HEK293 (cell line): ENCODE results near the gene LGI4.

Experiments used
- CTCF ChIA-PET: fragments of 350-600 bp; formaldehyde crosslinking; extraction: SDS; loops from one replicate; lab custom pipeline; 2021; ENCODE audit warnings: antibody characterized with exemption; lab: Yijun Ruan, JAX
- POLR2A ChIA-PET: fragments of 300-600 bp; formaldehyde crosslinking; extraction: SDS; loops from one replicate; lab custom pipeline; 2020; ENCODE audit warnings: antibody characterized with exemption, inconsistent platforms; lab: Yijun Ruan, JAX
- H3K27ac ChIP-seq: fragments of 200-500 bp; sonication (Bioruptor generic); 2 replicates; pipeline ENCODE4 v1.5.1; 2014; ENCODE audit warnings: low read depth, low read length, control low read depth, inconsistent platforms; ENCODE audit errors: extremely low read depth
- H3K36me3 ChIP-seq, 2 experiments: fragments of 200-500 bp in 1 of 2; sonication (Bioruptor generic) in 1 of 2; 1 replicate in 1 of 2; 2 replicates in 1 of 2; pipeline ENCODE4 v1.5.1; 2014 to 2017; ENCODE audit warnings: inconsistent platforms in 2 of 2, low read length in 2 of 2; ENCODE audit not compliant: control insufficient read depth in 2 of 2, insufficient read depth in 1 of 2
- H3K4me1 ChIP-seq: fragments of 200-500 bp; sonication (Bioruptor generic); 2 replicates; pipeline ENCODE4 v1.5.1; 2014; ENCODE audit warnings: mild to moderate bottlenecking, low read length, inconsistent platforms; ENCODE audit not compliant: control insufficient read depth, insufficient read depth
- H3K4me3 ChIP-seq: 2 replicates; pipeline ENCODE4 v1.5.1; 2011; ENCODE audit warnings: low read depth, mild to moderate bottlenecking, control low read depth, low read length, moderate library complexity
- H3K9me3 ChIP-seq: fragments of 200-500 bp; sonication (Bioruptor generic); 2 replicates; pipeline ENCODE4 v1.5.1; 2014; ENCODE audit warnings: low read depth, low read length, inconsistent platforms; ENCODE audit not compliant: control insufficient read depth, insufficient read depth
- EGR2 ChIP-seq: fragments of 450-650 bp; formaldehyde crosslinking; IDR thresholded peaks from 2 replicates; pipeline ENCODE4 v1.5.1; 2016; ENCODE audit warnings: low read depth, missing biosample characterization, missing genetic modification characterization
- HOXA7 ChIP-seq: sonication (generic); formaldehyde crosslinking; IDR thresholded peaks from 2 replicates; pipeline ENCODE4 v1.8.1; 2022; ENCODE audit warnings: missing genetic modification reagents, borderline replicate concordance
- KLF1 ChIP-seq: fragments of 450-650 bp; formaldehyde crosslinking; IDR thresholded peaks from 2 replicates; pipeline ENCODE4 v1.5.1; 2016; ENCODE audit warnings: missing biosample characterization, missing genetic modification characterization
- SETDB1 ChIP-seq: IDR thresholded peaks from one replicate; pipeline ENCODE4 v1.6.1; 2017; ENCODE audit warnings: mild to moderate bottlenecking, low read length, moderate library complexity, mixed read lengths; ENCODE audit not compliant: insufficient read length
- WT1 ChIP-seq: fragments of 450-650 bp; formaldehyde crosslinking; IDR thresholded peaks from 2 replicates; pipeline ENCODE4 v1.5.1; 2016; ENCODE audit warnings: missing biosample characterization, missing genetic modification characterization
- YY2 ChIP-seq: fragments of 450-650 bp; formaldehyde crosslinking; IDR thresholded peaks from 2 replicates; pipeline ENCODE4 v1.5.1; 2016; ENCODE audit warnings: missing biosample characterization, missing genetic modification characterization
- ZNF112 ChIP-seq: fragments of 450-650 bp; formaldehyde crosslinking; IDR thresholded peaks from 2 replicates; pipeline ENCODE4 v1.5.0; 2017; ENCODE audit warnings: missing biosample characterization, missing genetic modification characterization
- ZNF157 ChIP-seq: fragments of 450-650 bp; formaldehyde crosslinking; IDR thresholded peaks from 2 replicates; pipeline ENCODE4 v1.5.1; 2016; ENCODE audit warnings: missing biosample characterization, missing genetic modification characterization
- ZNF2 ChIP-seq: fragments of 450-650 bp; formaldehyde crosslinking; IDR thresholded peaks from 2 replicates; pipeline ENCODE4 v1.5.1; 2016; ENCODE audit warnings: missing biosample characterization, missing genetic modification characterization
- ZNF211 ChIP-seq: fragments of 450-650 bp; formaldehyde crosslinking; IDR thresholded peaks from 2 replicates; pipeline ENCODE4 v1.5.1; 2016; ENCODE audit warnings: low read depth, missing biosample characterization, missing genetic modification characterization
- ZNF23 ChIP-seq: fragments of 450-650 bp; formaldehyde crosslinking; IDR thresholded peaks from 2 replicates; pipeline ENCODE4 v1.5.1; 2016; ENCODE audit warnings: missing biosample characterization, missing genetic modification characterization, borderline replicate concordance
- ZNF280C ChIP-seq: fragments of 450-650 bp; formaldehyde crosslinking; IDR thresholded peaks from 2 replicates; pipeline ENCODE4 v1.5.1; 2016; ENCODE audit warnings: missing biosample characterization, missing genetic modification characterization
- ZNF292 ChIP-seq: fragments of 450-650 bp; formaldehyde crosslinking; IDR thresholded peaks from 2 replicates; pipeline ENCODE4 v1.5.1; 2016; ENCODE audit warnings: low read depth, missing biosample characterization, missing genetic modification characterization, borderline replicate concordance
- ZNF433 ChIP-seq: fragments of 450-650 bp; formaldehyde crosslinking; IDR thresholded peaks from 2 replicates; pipeline ENCODE4 v1.5.1; 2016; ENCODE audit warnings: missing biosample characterization, missing genetic modification characterization, low read depth
- ZNF488 ChIP-seq: fragments of 450-650 bp; formaldehyde crosslinking; IDR thresholded peaks from 2 replicates; pipeline ENCODE4 v1.5.1; 2016; ENCODE audit warnings: missing biosample characterization, missing genetic modification characterization
- ZNF501 ChIP-seq: fragments of 450-650 bp; formaldehyde crosslinking; IDR thresholded peaks from 2 replicates; pipeline ENCODE4 v1.5.1; 2016; ENCODE audit warnings: missing biosample characterization, missing genetic modification characterization
- ZNF629 ChIP-seq: fragments of 450-650 bp; formaldehyde crosslinking; IDR thresholded peaks from 2 replicates; pipeline ENCODE4 v1.5.1; 2017; ENCODE audit warnings: missing biosample characterization, missing genetic modification characterization
- ZNF658 ChIP-seq: fragments of 450-650 bp; formaldehyde crosslinking; IDR thresholded peaks from 2 replicates; pipeline ENCODE4; 2016; ENCODE audit warnings: missing biosample characterization, missing genetic modification characterization
- ZSCAN16 ChIP-seq: fragments of 450-650 bp; formaldehyde crosslinking; IDR thresholded peaks from 2 replicates; pipeline ENCODE4 v1.5.1; 2016; ENCODE audit warnings: missing biosample characterization, missing genetic modification characterization
- TF ChIP-seq, protein P1 (sequence below): fragments of 450-650 bp; formaldehyde crosslinking; IDR thresholded peaks from 2 replicates; pipeline ENCODE4 v1.5.1; 2016; ENCODE audit warnings: missing biosample characterization, missing genetic modification characterization, low read depth
- TF ChIP-seq, protein P2 (sequence below): fragments of 450-650 bp; formaldehyde crosslinking; IDR thresholded peaks from 2 replicates; pipeline ENCODE4 v1.5.1; 2016; ENCODE audit warnings: missing biosample characterization, missing genetic modification characterization

LGI4 gene

DNA sequence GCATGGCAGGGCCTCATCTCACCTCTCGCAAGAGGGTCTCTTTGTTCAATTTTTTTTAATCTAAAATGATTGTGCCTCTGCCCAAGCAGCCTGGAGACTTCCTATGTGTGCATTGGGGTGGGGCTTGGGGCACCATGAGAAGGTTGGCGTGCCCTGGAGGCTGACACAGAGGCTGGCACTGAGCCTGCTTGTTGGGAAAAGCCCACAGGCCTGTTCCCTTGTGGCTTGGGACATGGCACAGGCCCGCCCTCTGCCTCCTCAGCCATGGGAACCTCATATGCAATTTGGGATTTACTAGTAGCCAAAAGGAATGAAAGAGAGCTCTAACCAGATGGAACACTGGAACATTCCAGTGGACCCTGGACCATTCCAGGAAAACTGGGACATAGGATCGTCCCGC is 11.3 kb downstream of the LGI4 start:
- no peak overlapping the region; the same call in 1 of the 2 replicates for H3K27ac ChIP-seq
- POLR2A ChIA-PET: interaction anchor here (1.2 to 1.3 kb wide), 2 partner anchors 17 to 22 kb away, joined by 3 to 8 read pairs; no protein-coding TSS in a partner anchor
- TF ChIP-seq YY2 (tag by site-specific recombination) (no peak), ZNF112 (tag by site-specific recombination) (no peak), ZNF23 (tag by site-specific recombination) (no peak), KLF1 (tag by site-specific recombination) (no peak), ZNF292 (no peak), ZNF488 (0 out of 2 replicates have a peak, but pooled peaks have one; percentile 6), ZNF211 (tag by site-specific recombination) (no peak), ZNF157 (0 out of 2 replicates have a peak, but pooled peaks have one; percentile 8), SETDB1 (no peak), ZNF433 (tag by site-specific recombination) (no peak), ZNF658 (tag by site-specific recombination) (no peak), WT1 (no peak), HOXA7 (0 out of 2 replicates have a peak, but pooled peaks have one; percentile 72), ZNF629 (no peak), ZNF501 (tag by site-specific recombination) (no peak), ZNF2 (tag by site-specific recombination) (no peak), EGR2 (tag by site-specific recombination) (no peak), ZSCAN16 (tag by site-specific recombination) (no peak), ZNF280C (tag by site-specific recombination) (no peak)
- TF ChIP-seq, protein P1, sequence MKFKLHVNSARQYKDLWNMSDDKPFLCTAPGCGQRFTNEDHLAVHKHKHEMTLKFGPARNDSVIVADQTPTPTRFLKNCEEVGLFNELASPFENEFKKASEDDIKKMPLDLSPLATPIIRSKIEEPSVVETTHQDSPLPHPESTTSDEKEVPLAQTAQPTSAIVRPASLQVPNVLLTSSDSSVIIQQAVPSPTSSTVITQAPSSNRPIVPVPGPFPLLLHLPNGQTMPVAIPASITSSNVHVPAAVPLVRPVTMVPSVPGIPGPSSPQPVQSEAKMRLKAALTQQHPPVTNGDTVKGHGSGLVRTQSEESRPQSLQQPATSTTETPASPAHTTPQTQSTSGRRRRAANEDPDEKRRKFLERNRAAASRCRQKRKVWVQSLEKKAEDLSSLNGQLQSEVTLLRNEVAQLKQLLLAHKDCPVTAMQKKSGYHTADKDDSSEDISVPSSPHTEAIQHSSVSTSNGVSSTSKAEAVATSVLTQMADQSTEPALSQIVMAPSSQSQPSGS: no peak
- TF ChIP-seq, protein P2, sequence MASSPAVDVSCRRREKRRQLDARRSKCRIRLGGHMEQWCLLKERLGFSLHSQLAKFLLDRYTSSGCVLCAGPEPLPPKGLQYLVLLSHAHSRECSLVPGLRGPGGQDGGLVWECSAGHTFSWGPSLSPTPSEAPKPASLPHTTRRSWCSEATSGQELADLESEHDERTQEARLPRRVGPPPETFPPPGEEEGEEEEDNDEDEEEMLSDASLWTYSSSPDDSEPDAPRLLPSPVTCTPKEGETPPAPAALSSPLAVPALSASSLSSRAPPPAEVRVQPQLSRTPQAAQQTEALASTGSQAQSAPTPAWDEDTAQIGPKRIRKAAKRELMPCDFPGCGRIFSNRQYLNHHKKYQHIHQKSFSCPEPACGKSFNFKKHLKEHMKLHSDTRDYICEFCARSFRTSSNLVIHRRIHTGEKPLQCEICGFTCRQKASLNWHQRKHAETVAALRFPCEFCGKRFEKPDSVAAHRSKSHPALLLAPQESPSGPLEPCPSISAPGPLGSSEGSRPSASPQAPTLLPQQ: no peak
- TF ChIP-seq, all 188 proteins: peak for 3
- no peak overlapping the region for H3K4me3 ChIP-seq
- peaks cover 10% of the 10 kb centered on the region for H3K4me1 ChIP-seq
- CTCF ChIA-PET: interaction anchor here (0.6 to 4.8 kb wide), 7 partner anchors 9 to 165 kb away, joined by 3 to 67 read pairs (median 6); partner anchors contain the start of genes FXYD3, FXYD7 and LGI4
- no peaks in the 10 kb centered on the region for H3K36me3 ChIP-seq
- no peaks in the 10 kb centered on the region for H3K9me3 ChIP-seq
